ENCODE measurements around the gene PAPLN. TPM values are rescaled to one million over a fixed set of nuclear protein-coding genes. Genes with fewer than 3 reads are reported as not detected.

The PAPLN gene
- total RNA-seq, 1 experiment from 2014 or later, result 9.6 TPM

DNA sequence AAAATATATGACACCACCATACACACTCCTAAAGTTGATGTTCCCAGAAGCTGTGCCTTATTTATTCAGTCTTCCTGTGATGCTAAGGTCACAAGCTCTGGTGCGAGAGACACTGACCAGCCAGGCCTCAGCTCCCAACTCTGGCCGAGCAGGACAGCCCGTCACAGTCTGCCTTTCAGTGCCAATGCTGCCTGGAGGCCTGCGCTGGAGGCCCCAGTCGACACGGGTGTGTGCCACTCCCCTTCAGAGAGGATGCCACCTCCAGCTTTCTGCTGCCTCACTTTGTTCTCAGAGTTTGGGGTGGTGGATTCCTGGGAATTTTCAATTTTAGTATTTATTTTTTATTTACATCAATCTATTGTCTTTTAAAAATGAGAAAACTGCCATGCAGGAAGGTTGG lies 7.3 kb upstream of the PAPLN start:
- ChIA-PET CTCF (interaction anchor here (0.7 to 1.3 kb wide), 2 partner anchors 13 to 57 kb away, joined by 4 to 5 read pairs; no protein-coding TSS in a partner anchor), RAD21 (ENCODE audit: low non-redundant PET in 1 of 2, low total read pairs in 2 of 2, uncharacterized antibody in 2 of 2, unreplicated experiment in 2 of 2) (no interaction called here)
- intact Hi-C loops (cut with micrococcal nuclease), result no loop called here

More for the DNA sequence above, 7.3 kb upstream of the PAPLN start:
- Histone ChIP-seq H3K9ac (ENCODE audit: low read length) (no peak overlapping the region), H2AFZ (ENCODE audit: low read depth, low read length, poor library complexity, severe bottlenecking) (no peak overlapping the region), H3K4me3 (replicated peaks in 1 of 2; ENCODE audit: low read depth in 1 of 2, low read length in 2 of 2) (no peak overlapping the region), H3K79me2 (ENCODE audit: insufficient read depth, low read length) (no peaks in the 10 kb centered on the region), H3K9me3 (ENCODE audit: control insufficient read depth in 1 of 2, insufficient read depth in 1 of 2, low read depth in 1 of 2, low read length in 2 of 2) (no peaks in the 10 kb centered on the region), H3K4me1 (ENCODE audit: control insufficient read depth in 1 of 2, insufficient read depth in 2 of 2, low read length in 2 of 2) (no peaks in the 10 kb centered on the region), H3K9me2 (ENCODE audit: insufficient read depth) (no peaks in the 10 kb centered on the region), H4K20me1 (ENCODE audit: insufficient read depth) (no peaks in the 10 kb centered on the region), H3K27me3 (ENCODE audit: insufficient read depth, low read length) (0 out of 2 replicates have a peak, but pooled peaks cover 13% of the 10 kb centered on the region), H3K4me2 (ENCODE audit: low read length) (no peak overlapping the region), H3K27ac (ENCODE audit: low read depth, low read length) (no peak overlapping the region), H3K36me3 (ENCODE audit: control insufficient read depth in 1 of 2, insufficient read depth in 2 of 2, low read length in 2 of 2) (no peaks in the 10 kb centered on the region)
- POLR2A ChIA-PET, result no interaction called here
- TF ChIP-seq EGR1 (IDR thresholded peaks at IDR 0.05; ENCODE audit: low read depth), result no peak
- TF ChIP-seq, protein P1, sequence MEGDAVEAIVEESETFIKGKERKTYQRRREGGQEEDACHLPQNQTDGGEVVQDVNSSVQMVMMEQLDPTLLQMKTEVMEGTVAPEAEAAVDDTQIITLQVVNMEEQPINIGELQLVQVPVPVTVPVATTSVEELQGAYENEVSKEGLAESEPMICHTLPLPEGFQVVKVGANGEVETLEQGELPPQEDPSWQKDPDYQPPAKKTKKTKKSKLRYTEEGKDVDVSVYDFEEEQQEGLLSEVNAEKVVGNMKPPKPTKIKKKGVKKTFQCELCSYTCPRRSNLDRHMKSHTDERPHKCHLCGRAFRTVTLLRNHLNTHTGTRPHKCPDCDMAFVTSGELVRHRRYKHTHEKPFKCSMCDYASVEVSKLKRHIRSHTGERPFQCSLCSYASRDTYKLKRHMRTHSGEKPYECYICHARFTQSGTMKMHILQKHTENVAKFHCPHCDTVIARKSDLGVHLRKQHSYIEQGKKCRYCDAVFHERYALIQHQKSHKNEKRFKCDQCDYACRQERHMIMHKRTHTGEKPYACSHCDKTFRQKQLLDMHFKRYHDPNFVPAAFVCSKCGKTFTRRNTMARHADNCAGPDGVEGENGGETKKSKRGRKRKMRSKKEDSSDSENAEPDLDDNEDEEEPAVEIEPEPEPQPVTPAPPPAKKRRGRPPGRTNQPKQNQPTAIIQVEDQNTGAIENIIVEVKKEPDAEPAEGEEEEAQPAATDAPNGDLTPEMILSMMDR (IDR thresholded peaks at IDR 0.05 in 2 of 3, conservative IDR thresholded peaks at IDR 0.05 in 1 of 3; ENCODE audit: borderline replicate concordance in 1 of 3, insufficient read depth in 1 of 3, low read depth in 2 of 3, low read length in 2 of 3), result no peak
- TF ChIP-seq SIN3A (IDR thresholded peaks at IDR 0.05; ENCODE audit: low read depth), result no peak
- no peak for TF ChIP-seq JUND (IDR thresholded peaks at IDR 0.05)
- no peak for TF ChIP-seq SRF (IDR thresholded peaks at IDR 0.05; ENCODE audit: low read depth)
- TF ChIP-seq POLR2AphosphoS5 (IDR thresholded peaks at IDR 0.05; ENCODE audit: low read depth, low read length), result no peak
- no peak for TF ChIP-seq ZBTB33 (IDR thresholded peaks at IDR 0.05; ENCODE audit: extremely low read depth, insufficient replicate concordance, low read length)
- no peak for TF ChIP-seq FOSL1 (IDR thresholded peaks at IDR 0.05; ENCODE audit: low read depth)
- TF ChIP-seq EZH2phosphoT487 (IDR thresholded peaks at IDR 0.05; ENCODE audit: borderline replicate concordance), result no peak
- TF ChIP-seq ZNF274 (IDR thresholded peaks at IDR 0.05; ENCODE audit: low read depth, low read length), result no peak
- no peak for TF ChIP-seq TCF7L2 (IDR thresholded peaks at IDR 0.05; ENCODE audit: borderline replicate concordance, extremely low read depth, insufficient read depth, insufficient read length)
- TF ChIP-seq ATF3 (IDR thresholded peaks at IDR 0.05), result no peak
- no peak for TF ChIP-seq REST (IDR thresholded peaks at IDR 0.05; ENCODE audit: low read depth)
- no TSS peak for BruUV-seq (replicated peaks)
- no peak for DNase-seq (ENCODE audit: low read depth, low spot score)
- no peak for ATAC-seq
